ENCODE results near the gene NALCN. TPM values are rescaled to one million over a fixed set of nuclear protein-coding genes. Genes with fewer than 3 reads are reported as not detected.
"Not testable (repeated sequence)": the region's sequence is repeated elsewhere in the genome, so short reads cannot be mapped to it uniquely, and the experiment has no call there.

Gene NALCN
- total RNA-seq, 2 donors from 2014 or later, result 1.6 to 4.6 TPM

- Histone ChIP-seq H3K4me1 (no peaks in the 10 kb centered on the region), H3K27me3 (no peaks in the 10 kb centered on the region), H3K4me3 (no peak overlapping the region), H3K9me3 (no peaks in the 10 kb centered on the region), H3K27ac (no peak overlapping the region), H3K36me3 (replicated peaks in 1 of 2; ENCODE audit: insufficient read depth in 1 of 2, low read depth in 2 of 2) (no peaks in the 10 kb centered on the region)
- ATAC-seq, result no peak
- TF ChIP-seq CTCF (IDR thresholded peaks at IDR 0.05), result no peak
- TF ChIP-seq POLR2A (IDR thresholded peaks at IDR 0.05), result no peak
- WGBS, 2 donors, result 30 to 43% methylated on average over 3 of the region's 3 CpGs
- intact Hi-C loops (cut with DNase I), result no loop called here
- DNase-seq, result no peak
Observed at GRCh38 chr13:101325423-101325822, 90.9 kb downstream of the NALCN start.

- Histone ChIP-seq H3K27me3 (no peaks in the 10 kb centered on the region), H3K4me3 (no peak overlapping the region), H3K27ac (no peak overlapping the region), H3K4me1 (no peaks in the 10 kb centered on the region), H3K36me3 (replicated peaks in 1 of 2; ENCODE audit: insufficient read depth in 1 of 2, low read depth in 2 of 2) (no peaks in the 10 kb centered on the region), H3K9me3 (no peaks in the 10 kb centered on the region)
- DNase-seq (no peak), ATAC-seq (no peak)
- no peak for TF ChIP-seq CTCF (IDR thresholded peaks at IDR 0.05)
- intact Hi-C loops (cut with DNase I), result no loop called here
Observed at GRCh38 chr13:101323601-101324000, 92.7 kb downstream of the NALCN start.

- Histone ChIP-seq H3K27me3 (no peaks in the 10 kb centered on the region), H3K4me1 (no peaks in the 10 kb centered on the region), H3K27ac (no peak overlapping the region), H3K36me3 (replicated peaks in 1 of 2; ENCODE audit: insufficient read depth in 1 of 2, low read depth in 2 of 2) (no peaks in the 10 kb centered on the region), H3K4me3 (no peak overlapping the region), H3K9me3 (no peaks in the 10 kb centered on the region)
- no peak for DNase-seq
- ATAC-seq, result no peak
- intact Hi-C loops (cut with DNase I), result no loop called here
- 79 to 96% methylated on average over 10 of the region's 10 CpGs for WGBS, 2 donors
- TF ChIP-seq CTCF (IDR thresholded peaks at IDR 0.05) (no peak), POLR2A (IDR thresholded peaks at IDR 0.05) (no peak)
Observed at GRCh38 chr13:101317986-101318523, 98.3 kb downstream of the NALCN start.

GRCh38 chr13:101313479-101313878 lies 102.8 kb downstream of the NALCN start:
- ATAC-seq; H3K27me3 ChIP-seq; DNase-seq; H3K36me3 ChIP-seq (replicated peaks in 1 of 2; ENCODE audit: insufficient read depth in 1 of 2, low read depth in 2 of 2); intact Hi-C loops (cut with DNase I); H3K4me3 ChIP-seq; H3K27ac ChIP-seq; H3K9me3 ChIP-seq; H3K4me1 ChIP-seq: not testable (repeated sequence)
- 82 to 100% methylated on average over 1 of the region's 1 CpG for WGBS, 2 donors

- intact Hi-C loops (cut with DNase I), result no loop called here
- Histone ChIP-seq H3K9me3 (no peaks in the 10 kb centered on the region), H3K4me1 (no peaks in the 10 kb centered on the region), H3K36me3 (replicated peaks in 1 of 2; ENCODE audit: insufficient read depth in 1 of 2, low read depth in 2 of 2) (no peaks in the 10 kb centered on the region), H3K4me3 (no peak overlapping the region), H3K27ac (no peak overlapping the region), H3K27me3 (no peaks in the 10 kb centered on the region)
- no peak for ATAC-seq
- no peak for TF ChIP-seq CTCF (IDR thresholded peaks at IDR 0.05)
- TF ChIP-seq POLR2A (IDR thresholded peaks at IDR 0.05), result no peak
- DNase-seq, result no peak
Observed at GRCh38 chr13:101309014-101309619, 107.2 kb downstream of the NALCN start.

Measured in body of pancreas (tissue), 4 donors.